OCI-LY1 (cell line): Measurements from ENCODE around the gene PTPRCAP.
"Not testable (repeated sequence)": the region's sequence is repeated elsewhere in the genome, so short reads cannot be mapped to it uniquely, and the experiment has no call there.

Experiments used
- H2AFZ ChIP-seq: fragments of 200-600 bp; sonication (generic), shearing (Covaris generic); 2 replicates; pipeline ENCODE4 v1.6.0; 2014; ENCODE audit warnings: antibody characterized with exemption, mild to moderate bottlenecking, low read length
- H3F3A ChIP-seq: fragments of 200-600 bp; sonication (generic), shearing (Covaris generic); 2 replicates; pipeline ENCODE4 v1.6.0; 2014; ENCODE audit warnings: mild to moderate bottlenecking, antibody characterized with exemption, low read length, moderate library complexity; ENCODE audit not compliant: insufficient read depth
- H3K27ac ChIP-seq: fragments of 200-600 bp; sonication (generic); 2 replicates; pipeline ENCODE4 v1.5.1; 2014; ENCODE audit warnings: low read length, mixed run types, mild to moderate bottlenecking, low read depth; ENCODE audit not compliant: poor library complexity, severe bottlenecking
- H3K27me3 ChIP-seq: fragments of 200-600 bp; sonication (generic); 2 replicates; pipeline ENCODE4 v1.6.0; 2014; ENCODE audit warnings: antibody characterized with exemption, mild to moderate bottlenecking, low read length, moderate library complexity; ENCODE audit not compliant: insufficient read depth
- H3K36me3 ChIP-seq: fragments of 200-600 bp; sonication (generic); 2 replicates; pipeline ENCODE4 v1.6.1; 2014; ENCODE audit warnings: mild to moderate bottlenecking, antibody characterized with exemption, low read length, moderate library complexity, mixed read lengths; ENCODE audit not compliant: insufficient read depth
- H3K4me1 ChIP-seq: fragments of 200-600 bp; sonication (generic); 2 replicates; pipeline ENCODE4 v1.5.1; 2014; ENCODE audit warnings: mild to moderate bottlenecking, low read length, moderate library complexity; ENCODE audit not compliant: insufficient read depth, severe bottlenecking
- H3K4me2 ChIP-seq: fragments of 200-600 bp; sonication (generic), shearing (Covaris generic); 2 replicates; pipeline ENCODE4 v1.6.1; 2014; ENCODE audit warnings: low read length
- H3K4me3 ChIP-seq: fragments of 200-600 bp; sonication (generic); 2 replicates; pipeline ENCODE4 v1.5.1; 2014; ENCODE audit warnings: low read length, low read depth, mild to moderate bottlenecking, mixed read lengths; ENCODE audit not compliant: poor library complexity, severe bottlenecking
- H3K79me2 ChIP-seq: fragments of 200-600 bp; shearing (Covaris generic); 2 replicates; pipeline ENCODE4 v1.6.1; 2016; ENCODE audit warnings: mixed run types, low read length, mixed read lengths; ENCODE audit not compliant: insufficient read depth
- H3K9ac ChIP-seq: fragments of 200-600 bp; sonication (generic), shearing (Covaris generic); 2 replicates; pipeline ENCODE4 v1.6.1; 2014; ENCODE audit warnings: mild to moderate bottlenecking, low read length, mixed read lengths
- H3K9me2 ChIP-seq: fragments of 200-600 bp; sonication (generic), shearing (Covaris generic); 2 replicates; pipeline ENCODE4 v1.6.1; 2014; ENCODE audit warnings: low read depth, mild to moderate bottlenecking, low read length, mixed read lengths
- H3K9me3 ChIP-seq: fragments of 200-600 bp; shearing (Covaris generic); 2 replicates; pipeline ENCODE4 v1.6.1; 2014; ENCODE audit warnings: low read length, mixed read lengths
- H4K20me1 ChIP-seq: fragments of 200-600 bp; sonication (generic), shearing (Covaris generic); 2 replicates; pipeline ENCODE4 v1.6.0; 2016; ENCODE audit warnings: mild to moderate bottlenecking, low read length; ENCODE audit not compliant: insufficient read depth
- EZH2 ChIP-seq: fragments of 200-600 bp; sonication (generic), shearing (Covaris generic); IDR thresholded peaks from 2 replicates; pipeline ENCODE4 v1.8.0; 2017; ENCODE audit warnings: borderline replicate concordance, mixed run types, mild to moderate bottlenecking, antibody characterized with exemption, low read length, moderate library complexity, mixed read lengths
- TF ChIP-seq, protein P1 (sequence below): fragments of 200-600 bp; sonication (generic), shearing (Covaris generic); IDR thresholded peaks from 2 replicates; pipeline ENCODE4 v1.5.1; 2017; ENCODE audit warnings: mild to moderate bottlenecking, antibody characterized with exemption, low read length, moderate library complexity, mixed read lengths

PTPRCAP gene

DNA sequence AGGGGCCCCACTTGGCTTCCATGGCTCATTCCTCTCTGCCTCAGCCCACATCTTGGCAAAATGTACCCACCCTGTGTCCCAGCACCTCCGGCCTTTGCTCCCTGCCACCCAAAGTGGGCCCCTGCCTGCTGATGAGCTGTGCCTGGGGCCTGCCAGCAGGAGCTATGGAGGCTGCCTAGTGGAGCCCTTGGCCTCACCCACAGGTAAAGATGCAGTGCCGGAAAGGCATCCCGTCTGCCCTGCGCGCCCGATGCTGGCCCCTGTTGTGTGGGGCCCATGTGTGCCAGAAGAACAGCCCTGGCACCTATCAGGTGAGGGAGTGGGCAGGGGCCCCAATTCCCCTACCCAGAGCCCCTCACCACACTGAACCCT is 32.3 kb downstream of the PTPRCAP start:
- H3K4me2 ChIP-seq = peak overlapping the region; percentile 89
- no peaks in the 10 kb centered on the region; the same call in 1 of the 2 replicates for H3F3A ChIP-seq

DNA sequence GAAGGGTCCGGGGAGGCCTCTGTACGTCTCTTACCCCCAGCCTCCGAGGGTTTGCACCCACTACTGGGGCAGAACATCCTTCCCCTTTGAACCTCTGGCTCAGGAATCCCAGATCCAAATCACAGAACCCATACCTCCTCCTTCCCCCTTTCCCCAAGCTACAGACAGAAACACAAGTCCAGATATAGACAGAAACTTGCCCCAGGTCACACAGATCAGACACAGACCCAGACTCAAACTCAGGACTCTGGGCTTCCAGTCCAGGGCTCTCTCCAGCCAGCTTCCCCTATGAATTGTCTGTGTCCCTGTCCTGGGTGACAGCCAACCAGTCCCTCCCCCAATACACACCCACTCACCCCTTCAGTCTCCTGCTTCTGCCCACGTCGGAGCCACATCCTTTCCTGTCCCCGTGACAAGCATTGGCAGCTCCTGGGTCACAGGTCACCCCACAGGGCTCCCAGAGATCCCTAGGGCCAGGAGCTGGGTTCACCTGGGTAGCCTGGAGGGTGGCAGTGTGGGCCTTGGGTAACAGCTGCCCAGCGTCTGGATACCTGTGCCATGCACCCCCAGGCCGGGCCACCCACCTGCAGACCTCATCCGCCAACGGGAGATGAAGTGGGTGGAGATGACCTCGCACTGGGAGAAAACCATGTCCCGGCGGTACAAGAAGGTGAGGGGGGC is 32.8 kb downstream of the PTPRCAP start:
- H3K9me2 ChIP-seq = no peaks in the 10 kb centered on the region
- no peak overlapping the region for H2AFZ ChIP-seq
- no peak for TF ChIP-seq EZH2
- TF ChIP-seq, protein P1, sequence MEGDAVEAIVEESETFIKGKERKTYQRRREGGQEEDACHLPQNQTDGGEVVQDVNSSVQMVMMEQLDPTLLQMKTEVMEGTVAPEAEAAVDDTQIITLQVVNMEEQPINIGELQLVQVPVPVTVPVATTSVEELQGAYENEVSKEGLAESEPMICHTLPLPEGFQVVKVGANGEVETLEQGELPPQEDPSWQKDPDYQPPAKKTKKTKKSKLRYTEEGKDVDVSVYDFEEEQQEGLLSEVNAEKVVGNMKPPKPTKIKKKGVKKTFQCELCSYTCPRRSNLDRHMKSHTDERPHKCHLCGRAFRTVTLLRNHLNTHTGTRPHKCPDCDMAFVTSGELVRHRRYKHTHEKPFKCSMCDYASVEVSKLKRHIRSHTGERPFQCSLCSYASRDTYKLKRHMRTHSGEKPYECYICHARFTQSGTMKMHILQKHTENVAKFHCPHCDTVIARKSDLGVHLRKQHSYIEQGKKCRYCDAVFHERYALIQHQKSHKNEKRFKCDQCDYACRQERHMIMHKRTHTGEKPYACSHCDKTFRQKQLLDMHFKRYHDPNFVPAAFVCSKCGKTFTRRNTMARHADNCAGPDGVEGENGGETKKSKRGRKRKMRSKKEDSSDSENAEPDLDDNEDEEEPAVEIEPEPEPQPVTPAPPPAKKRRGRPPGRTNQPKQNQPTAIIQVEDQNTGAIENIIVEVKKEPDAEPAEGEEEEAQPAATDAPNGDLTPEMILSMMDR = no peak
- peak overlapping the region; percentile 75 for H3K4me3 ChIP-seq
- H4K20me1 ChIP-seq = no peaks in the 10 kb centered on the region
- H3K27me3 ChIP-seq = no peaks in the 10 kb centered on the region
- H3K9ac ChIP-seq = peak overlapping the region; percentile 94
- peaks cover 9% of the 10 kb centered on the region; the same call in 1 of the 2 replicates for H3K79me2 ChIP-seq
- peak overlapping the region; percentile 89 for H3K4me2 ChIP-seq
- H3K36me3 ChIP-seq = peaks cover 14% of the 10 kb centered on the region; the same call in 1 of the 2 replicates
- H3K27ac ChIP-seq = peak overlapping the region; percentile 93
- peaks cover 93% of the 10 kb centered on the region for H3K4me1 ChIP-seq
- no peaks in the 10 kb centered on the region for H3K9me3 ChIP-seq
- no peaks in the 10 kb centered on the region; the same call in 1 of the 2 replicates for H3F3A ChIP-seq

More for the DNA sequence above, 32.3 kb downstream of the PTPRCAP start:
- Histone ChIP-seq H2AFZ (no peak overlapping the region), H3K4me3 (peak overlapping the region; percentile 75), H4K20me1 (no peaks in the 10 kb centered on the region), H3K9me3 (no peaks in the 10 kb centered on the region), H3K79me2 (peaks cover 9% of the 10 kb centered on the region; the same call in 1 of the 2 replicates), H3K27ac (peak overlapping the region; percentile 93), H3K4me1 (peaks cover 93% of the 10 kb centered on the region), H3K36me3 (peaks cover 19% of the 10 kb centered on the region; the same call in 1 of the 2 replicates), H3K9ac (peak overlapping the region; percentile 94; the same call in 1 of the 2 replicates), H3K9me2 (no peaks in the 10 kb centered on the region), H3K27me3 (no peaks in the 10 kb centered on the region)
- no peak for TF ChIP-seq EZH2
- TF ChIP-seq, protein P1 = no peak

DNA sequence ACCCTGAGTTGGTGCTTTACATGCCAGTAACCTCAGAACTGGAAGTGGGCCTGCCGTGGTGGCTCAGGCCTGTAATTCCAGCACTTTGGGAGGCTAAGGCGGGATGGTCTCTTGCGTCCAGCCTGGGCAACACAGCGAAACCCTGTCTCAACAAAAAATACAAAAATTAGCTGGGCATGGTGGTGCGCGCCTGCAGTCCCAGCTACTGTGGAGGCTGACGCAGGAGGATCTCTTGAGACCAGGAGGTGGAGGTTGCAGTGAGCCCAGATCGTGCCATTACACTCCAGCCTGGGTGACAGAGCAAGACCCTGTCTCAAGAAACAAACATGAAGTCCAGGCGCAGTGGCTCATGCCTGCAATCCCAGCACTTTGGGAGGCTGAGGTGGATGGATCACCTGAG is 34.4 kb downstream of the PTPRCAP start:
- Histone ChIP-seq H3K4me1 (peaks cover 93% of the 10 kb centered on the region), H3K27ac (peak overlapping the region; percentile 93), H3K4me2 (peak overlapping the region; percentile 89), H3K9ac (peak overlapping the region; percentile 94), H3K36me3 (peaks cover 27% of the 10 kb centered on the region), H3K4me3 (peak overlapping the region; percentile 75)
- H3K9me2 ChIP-seq, H3F3A ChIP-seq, H3K79me2 ChIP-seq, H3K27me3 ChIP-seq, H3K9me3 ChIP-seq, H2AFZ ChIP-seq, H4K20me1 ChIP-seq: not testable (repeated sequence)

DNA sequence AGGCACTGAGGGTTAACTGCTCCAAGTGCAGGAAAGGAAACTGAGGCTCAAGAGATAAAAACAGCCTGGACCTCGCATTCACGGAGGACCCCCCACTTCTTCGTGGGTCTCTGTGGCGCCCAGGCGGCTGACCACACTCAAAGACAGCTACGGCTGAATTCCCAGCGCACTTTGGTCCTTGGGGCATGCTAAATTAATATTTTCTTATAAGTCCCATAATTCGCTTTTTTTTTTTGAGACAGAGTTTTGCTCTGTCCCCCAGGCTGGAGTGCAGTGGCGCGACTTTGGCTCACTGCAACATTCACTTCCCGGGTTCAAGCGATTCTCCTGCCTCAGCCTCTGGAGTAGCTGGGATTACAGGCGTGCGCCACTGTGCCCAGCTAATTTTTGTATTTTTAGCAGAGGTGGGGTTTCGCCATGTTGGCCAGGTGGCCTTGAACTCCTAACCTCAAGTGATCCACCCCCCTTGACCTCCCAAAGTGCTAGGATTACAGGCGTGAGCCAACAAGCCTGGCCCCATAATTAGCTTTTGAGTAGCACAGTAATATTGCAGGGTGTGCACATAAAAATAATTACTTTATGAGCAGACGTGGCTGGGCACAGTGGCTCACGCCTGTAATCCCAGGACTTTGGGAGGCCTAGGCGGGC is 35.2 kb downstream of the PTPRCAP start:
- Histone ChIP-seq H3K4me3 (peak overlapping the region; percentile 58), H3K4me2 (peak overlapping the region; percentile 94), H3K4me1 (peaks cover 93% of the 10 kb centered on the region), H3K9ac (peak overlapping the region; percentile 75), H3K36me3 (peaks cover 31% of the 10 kb centered on the region), H3K27ac (peak overlapping the region; percentile 93)
- not testable (repeated sequence) for H4K20me1 ChIP-seq, H3K9me2 ChIP-seq, H2AFZ ChIP-seq, H3K79me2 ChIP-seq, H3K27me3 ChIP-seq, H3K9me3 ChIP-seq, H3F3A ChIP-seq
